ENCODE results near the gene CACNG7.

Gene CACNG7

DNA sequence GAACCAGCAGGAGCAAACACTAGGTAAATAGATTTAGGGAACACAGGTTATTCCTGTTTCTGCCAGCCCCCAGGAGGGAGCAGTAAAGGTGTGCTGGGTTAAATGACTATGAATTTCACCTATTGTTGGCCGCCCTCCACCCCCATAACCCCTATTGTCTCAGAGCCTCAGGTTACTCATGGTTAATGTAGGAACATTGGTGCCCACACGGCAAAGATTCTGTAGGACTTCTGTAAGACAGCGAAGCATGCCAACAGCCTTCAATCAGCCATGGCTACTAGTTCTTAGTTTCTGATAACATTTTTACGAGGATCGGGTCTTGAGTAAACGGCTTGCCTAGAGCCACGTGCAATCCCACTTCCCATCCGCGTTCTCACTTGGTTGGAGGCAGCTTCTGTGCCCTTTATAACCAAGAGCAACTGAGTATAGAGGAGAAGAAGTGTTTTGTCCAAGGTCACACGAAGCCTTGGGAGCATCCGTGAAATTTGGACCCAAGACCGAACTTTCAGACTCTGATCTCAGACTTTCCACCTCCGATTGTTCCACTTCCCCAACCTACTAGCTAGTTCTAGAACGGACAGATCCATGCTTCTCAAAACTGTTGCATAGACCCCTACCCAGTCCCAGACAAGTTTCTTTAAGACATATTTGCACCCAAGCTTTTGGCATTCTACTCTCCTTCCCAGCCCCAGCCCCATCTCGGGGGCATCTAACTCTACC, 48.5 kb downstream of the CACNG7 start:
- no peak for DNase-seq

DNA sequence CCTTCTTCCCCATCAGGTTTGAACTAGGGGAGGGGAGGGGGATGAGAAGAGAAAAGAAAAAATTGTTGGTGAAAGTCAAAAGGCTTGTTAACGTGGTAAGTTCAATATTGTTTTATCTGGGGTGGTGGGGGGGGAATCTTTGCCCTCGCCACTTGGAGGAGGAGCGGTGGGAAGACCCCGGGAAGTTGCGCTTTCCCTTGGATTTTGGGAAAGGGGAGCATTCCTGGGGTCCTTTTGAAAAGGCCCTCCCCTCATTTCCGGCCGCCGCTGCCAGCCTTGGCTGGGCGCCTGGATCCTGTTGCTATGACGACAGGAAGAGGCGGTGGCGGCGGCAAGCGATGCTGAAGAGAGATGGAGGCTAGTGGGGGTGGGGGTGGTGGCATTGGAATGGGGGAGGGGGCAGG, 49.1 kb downstream of the CACNG7 start:
- DNase-seq: no peak

DNA sequence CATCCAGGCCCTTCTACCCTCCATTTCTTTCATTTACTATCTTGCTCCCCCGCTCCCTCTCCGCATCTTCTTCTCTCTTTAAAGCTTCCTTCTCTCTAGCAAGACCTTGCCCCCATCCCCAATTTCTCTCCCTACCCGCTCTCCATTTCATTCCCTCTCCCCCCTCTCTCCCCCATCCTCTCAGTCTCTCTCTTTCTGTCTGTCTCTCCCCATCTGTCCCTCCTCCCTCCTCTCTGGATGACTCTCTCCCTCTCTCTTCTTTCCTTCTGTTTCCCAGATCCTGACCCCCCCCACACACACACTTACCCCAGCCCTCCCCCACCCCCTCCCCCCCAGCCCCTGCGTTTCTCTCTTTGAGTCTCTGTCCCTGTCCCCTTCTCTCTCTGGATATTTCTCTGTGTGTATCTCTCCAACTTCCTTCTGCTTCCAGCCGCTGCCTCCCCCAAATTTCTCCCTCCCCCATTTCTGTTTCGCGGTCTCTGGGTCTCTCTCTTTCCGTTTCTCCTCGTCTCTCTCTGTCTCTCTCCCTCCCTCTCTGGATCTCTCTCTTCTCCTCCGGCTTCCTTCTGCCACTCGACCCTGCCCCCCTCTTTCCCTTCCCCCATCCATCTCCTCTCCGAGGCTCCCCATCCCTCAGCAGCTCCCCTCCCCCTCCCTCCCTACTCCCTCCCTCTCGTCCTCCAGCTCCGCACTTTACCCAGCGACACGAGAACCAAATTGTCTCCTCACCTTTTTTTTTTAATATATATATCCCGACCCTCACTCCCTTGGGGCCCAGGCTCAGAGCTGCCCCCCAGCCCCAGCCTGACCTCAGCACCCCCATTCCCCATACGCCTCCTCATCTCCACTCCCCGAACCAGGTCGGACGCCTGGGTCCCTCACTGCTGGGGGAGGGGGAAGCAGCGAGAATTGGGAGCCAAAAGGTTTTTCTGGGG, 50.0 kb downstream of the CACNG7 start:
- DNase-seq: no peak

DNA sequence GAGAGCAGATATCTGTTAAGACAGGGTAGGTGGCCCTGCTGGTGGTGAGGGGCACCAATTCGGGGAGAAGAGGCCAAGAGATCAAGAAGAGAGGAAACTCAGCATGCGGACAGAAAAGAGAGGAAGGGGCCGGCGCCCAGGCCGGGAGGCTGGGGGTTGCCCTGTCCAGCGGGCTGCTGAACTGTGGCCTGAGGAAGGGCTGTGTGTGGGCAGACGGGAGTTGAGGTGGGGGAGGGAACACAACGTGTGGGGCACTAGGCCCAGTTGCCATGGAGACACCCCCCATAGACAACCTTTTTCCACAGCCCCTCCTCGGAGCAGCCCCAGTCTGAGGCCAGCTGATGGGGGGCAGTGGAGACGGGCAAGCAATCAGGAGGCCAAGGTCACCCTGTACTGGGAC, 51.1 kb downstream of the CACNG7 start:
- DNase-seq: no peak

DNA sequence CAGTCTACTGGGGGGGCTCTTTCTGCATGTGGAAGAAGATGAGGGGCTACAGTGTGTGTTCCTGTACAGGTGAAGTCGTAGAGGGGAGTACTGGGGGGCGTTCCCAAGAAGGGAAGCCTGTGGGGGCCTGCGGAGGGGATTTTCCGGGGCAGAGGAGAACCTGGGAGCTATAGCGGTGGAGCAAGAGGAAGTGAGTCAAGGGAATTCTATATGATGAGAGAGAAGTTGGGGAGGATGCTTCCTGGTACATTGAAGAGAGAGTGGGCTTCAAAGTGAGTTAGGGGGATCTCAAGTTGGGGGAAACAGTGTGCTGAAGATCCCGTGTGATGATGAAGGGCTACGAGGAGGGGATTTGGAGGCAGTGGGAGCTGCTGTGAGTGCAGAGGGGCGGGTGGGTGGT, 51.8 kb downstream of the CACNG7 start:
- no peak for DNase-seq

DNA sequence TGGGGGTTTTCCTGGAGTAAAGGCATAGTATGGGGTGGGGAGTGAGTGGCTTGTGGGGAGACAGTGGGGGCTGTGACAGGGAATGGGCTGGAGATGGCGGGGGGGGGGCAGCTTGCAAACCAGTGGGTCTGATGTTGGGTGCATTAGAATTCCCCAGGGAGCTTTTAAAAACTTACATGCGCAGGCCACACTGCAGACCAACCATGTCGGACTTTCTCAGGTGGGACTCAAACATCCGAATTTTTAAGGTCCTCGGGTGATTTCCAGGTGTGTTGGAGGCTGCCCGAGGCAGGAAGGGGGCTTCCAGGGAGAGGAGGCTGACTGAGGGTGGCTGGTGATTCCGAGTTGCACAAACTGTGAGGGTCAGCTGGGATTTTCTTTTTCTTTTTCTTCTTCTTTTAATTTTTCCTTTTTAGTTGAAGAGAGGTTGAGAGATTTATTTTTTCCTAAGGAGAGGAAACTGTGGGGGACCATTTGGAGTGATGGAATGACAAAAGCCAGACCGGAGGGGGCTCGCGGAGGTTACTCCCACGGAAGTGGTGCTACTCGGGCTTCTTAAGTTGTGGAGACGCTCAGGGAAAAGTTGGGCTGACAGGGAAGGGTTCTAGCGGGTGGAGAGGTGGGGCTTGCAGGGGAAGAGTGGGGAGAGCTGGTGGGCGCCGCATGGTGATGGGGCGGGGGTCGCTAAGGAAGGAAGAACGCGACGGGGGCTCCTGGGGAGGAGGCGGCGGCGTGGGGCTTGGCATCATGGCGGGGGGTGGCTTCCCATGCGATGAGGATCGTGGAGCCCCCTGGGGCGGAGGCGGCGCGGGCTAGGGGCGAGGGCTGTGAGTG, 52.7 kb downstream of the CACNG7 start:
- no peak for DNase-seq

DNA sequence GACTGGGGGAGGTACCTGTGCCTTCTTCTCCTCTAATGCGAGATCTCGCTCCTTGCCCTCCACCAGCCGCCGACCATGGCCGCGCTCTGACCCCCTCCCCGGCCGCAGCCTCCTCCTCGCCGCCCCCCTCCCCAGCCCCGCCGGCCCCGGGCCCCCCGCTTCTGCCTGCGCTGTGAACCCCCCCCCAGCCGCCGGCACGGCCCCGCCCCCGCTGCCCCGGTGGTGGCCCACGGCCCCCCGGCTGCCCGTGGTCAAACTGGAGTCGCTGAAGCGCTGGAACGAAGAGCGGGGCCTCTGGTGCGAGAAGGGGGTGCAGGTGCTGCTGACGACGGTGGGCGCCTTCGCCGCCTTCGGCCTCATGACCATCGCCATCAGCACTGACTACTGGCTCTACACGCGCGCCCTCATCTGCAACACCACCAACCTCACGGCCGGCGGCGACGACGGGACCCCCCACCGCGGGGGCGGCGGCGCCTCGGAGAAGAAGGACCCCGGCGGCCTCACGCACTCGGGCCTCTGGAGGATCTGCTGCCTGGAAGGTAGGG, 53.9 kb downstream of the CACNG7 start, which contains the start of gene CACNG8:
CACNG8 (plus strand) TSS at position 51 of the 545 bp plus-strand sequence.
- DNase-seq: no peak

DNA sequence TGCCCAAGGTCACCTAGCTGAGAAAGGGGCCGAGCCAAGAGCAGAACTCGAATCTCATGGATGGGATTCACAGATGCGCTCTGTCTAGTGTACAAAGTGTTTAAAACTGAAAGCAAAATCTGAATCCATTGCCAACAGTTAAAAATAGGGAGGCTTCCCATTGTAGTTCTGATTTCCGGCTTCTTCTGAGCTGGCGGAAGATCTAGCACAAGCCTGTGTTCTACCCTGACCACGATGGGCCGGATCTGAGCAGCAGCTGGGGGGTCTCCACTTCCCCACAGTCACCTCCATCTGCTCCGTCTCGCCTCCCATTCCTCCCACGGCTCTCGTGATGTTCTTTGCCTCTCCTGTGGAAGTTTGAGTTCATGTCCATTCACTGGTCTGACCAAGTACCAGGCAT, 56.0 kb downstream of the CACNG7 start:
- DNase-seq: no peak

DNA sequence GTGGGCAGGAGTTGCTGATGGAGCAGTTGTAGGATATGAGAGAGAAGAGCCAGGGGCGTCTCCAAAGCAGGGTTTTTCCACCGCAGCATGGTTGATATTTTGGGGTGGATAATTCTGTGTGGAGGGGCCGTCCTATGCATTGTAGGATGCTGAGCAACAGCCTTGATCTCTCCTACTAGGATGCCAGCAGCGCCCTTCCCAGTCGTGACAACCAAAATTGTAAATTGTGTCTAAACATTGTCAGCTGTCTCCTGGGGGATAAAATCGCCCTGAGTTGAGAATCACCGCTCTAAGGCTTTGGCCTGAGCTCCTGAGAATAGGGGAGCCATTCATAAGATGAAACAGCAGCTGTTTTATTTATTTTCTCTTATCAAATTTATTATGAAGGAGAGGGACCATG, 57.9 kb downstream of the CACNG7 start:
- no peak for DNase-seq

DNA sequence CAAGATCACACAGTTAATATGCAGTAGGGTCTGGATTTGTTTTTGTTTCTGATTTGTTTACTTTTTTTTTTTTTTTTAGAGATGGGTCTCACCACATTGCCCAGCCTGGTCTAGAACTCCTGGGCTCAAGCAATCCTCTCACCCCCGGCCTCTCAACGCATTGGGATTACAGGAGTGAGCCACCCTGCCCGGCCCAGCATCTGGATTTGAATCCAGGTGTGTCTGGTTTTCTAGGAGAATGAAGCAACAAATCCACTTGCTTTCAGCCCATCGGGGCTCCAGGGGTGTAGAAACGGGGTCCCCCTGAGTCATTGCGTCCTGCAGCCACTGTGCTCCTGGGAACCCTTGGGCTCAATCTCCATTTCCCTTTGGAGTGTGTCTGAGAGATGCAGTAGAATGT, 60.3 kb downstream of the CACNG7 start:
- DNase-seq: no peak

DNA sequence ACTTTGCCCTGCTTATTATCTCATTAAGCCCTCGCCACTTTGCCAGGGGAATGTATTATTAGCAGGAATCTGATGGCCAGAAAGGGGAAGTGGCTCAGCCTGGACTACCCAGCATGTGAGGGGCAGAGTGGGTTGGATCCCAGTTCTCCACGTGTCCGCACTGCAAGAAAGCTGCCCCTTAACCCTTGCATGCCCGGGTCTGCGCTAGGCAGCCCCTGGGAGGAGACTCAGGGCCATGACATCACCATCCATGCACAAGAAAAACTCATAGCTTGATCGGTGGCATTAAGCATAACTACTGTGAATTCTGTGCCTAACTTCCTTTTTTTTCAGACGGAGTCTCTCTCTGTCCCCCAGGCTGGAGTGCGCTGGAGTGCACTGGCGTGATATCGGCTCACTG, 62.6 kb downstream of the CACNG7 start:
- DNase-seq: no peak

DNA sequence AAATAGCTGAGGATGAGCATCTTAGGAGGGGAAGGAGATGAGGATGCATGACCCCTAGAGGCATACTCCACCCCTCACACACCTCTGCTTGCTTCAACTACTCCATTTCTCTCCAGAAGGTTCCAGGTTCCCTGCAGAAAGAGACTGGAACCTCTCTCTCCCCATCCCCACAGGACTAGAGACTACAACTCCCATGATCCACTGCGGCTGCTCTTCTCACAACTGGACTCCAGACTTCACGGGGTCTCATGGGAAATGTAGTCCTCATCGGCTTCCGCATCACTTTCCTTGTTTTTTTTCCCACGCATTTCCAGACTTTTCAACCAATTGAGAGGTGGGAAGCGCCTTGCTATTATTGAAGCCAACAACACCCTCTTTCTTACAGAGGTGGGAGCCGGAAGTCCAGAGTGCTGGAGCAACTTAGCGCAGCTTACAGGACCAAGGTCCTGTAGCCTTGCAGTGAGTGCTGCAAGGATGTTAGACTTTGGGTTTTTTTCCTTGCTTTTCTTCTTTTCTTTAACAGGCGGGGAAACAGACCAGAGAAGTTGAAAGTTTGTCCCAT, 68.4 kb downstream of the CACNG7 start:
- DNase-seq: peak; percentile 42

DNA sequence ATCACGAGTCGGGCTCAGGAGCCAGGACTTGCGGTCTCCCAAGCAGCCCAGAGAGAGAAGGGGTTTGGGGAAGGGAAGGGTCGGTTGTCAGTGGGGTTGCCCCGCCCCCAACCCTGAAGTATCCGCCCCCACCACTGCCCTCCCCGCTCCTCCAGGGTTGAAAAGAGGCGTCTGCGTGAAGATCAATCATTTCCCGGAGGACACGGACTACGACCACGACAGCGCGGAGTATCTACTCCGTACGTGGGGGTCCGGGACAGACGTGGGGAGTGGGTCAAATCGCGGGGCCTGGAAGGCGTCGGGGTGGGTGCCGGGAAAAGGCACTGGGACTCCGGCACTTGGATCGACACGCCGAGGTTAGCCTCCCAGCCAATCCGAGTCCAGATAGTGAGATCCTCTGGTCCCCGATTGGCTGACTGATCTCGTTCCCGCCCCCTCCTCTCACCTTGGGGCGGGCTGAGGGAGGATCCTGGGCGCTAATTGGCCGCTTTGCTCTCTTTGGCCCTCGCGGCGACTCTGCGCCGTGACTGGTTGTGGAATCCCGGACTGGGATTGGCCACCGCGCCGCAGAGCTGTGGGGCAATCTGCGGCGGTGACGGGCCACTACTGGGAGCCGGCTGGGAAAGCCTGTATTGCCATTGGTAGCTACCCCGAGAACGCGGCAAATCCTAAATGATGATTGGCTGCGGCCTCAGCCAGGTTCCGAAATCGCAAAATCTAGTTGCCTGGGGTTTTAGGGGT, 69.1 kb downstream of the CACNG7 start:
- no peak for DNase-seq

DNA sequence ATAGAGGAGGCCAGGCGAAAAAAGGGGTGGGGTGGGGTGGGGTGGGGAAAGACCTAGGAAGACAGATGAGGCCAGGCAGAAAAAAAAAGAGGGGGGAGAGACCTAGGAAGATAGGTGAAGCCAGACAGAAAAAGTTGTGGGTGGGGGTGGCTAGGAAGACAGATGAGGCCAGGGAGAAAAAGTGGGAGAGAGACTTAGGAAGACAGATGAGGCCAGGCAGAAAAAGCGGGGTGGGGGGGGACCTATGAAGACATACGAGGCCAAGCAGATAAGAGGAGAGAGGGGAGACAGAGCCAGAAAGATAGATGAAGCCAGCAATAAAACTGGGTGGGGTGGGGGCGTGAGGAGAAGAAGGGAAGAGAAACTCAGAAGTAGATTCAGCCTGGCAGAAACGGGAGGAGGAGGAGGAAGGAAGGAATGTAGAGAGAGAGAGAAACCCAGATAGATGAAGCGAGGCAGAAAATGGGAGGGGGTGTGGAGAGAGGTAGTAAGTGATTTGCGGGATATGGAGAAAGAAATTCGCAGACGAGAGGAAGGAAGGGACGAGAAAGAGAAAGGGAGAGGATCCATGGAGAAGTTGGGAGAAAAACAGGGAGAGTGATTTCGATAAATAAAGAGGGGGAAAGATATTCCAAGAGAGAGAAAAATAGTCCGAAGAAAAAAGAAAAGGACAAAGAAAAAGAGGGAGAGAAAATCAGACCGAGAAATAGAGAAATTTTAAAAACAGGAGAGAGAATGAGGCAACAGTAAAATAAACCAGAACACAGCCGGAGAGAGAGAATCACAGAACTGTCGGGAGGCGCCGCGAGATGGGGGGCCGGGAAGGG, 70.1 kb downstream of the CACNG7 start:
- DNase-seq: no peak

DNA sequence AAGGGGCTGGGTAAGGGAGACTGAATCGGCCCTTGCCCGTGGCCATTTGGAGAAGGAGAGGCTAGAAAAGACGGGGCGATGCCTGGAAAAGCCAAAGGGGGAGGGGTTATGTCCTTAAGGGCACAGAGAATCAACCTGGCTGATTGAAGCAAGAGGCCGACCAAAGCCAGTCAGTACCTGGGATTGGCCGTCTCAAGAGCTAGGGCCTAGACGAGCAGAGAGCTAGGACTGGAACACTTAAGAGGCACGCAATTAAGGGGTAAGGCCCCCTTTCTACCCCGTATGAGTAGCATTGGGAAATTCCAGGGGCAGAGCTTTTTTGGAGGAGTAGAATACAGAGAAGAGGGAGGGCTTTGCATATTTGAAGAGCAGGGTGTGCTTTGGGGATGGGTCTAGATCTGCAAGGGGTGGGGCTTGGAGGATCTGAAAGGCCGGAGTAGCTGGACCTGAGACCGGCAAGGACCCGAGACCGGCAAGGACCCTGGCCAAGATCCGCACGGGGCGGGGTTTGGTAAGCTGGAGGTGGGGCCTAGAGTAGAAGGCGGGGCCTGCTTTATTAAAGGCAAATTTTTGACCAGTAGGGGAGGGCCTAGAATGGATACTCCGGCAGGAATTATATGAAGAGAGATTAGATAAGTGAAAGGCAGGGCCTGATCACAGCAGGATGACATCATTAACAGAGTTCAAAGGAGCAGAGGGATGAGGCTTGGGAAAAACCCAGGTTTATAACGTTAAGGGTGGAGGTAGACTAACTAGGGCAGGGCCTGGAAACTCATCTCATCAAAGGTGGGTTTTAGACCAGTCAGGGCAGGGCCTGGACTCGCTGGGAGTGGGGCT, 71.7 kb downstream of the CACNG7 start:
- no peak for DNase-seq

DNA sequence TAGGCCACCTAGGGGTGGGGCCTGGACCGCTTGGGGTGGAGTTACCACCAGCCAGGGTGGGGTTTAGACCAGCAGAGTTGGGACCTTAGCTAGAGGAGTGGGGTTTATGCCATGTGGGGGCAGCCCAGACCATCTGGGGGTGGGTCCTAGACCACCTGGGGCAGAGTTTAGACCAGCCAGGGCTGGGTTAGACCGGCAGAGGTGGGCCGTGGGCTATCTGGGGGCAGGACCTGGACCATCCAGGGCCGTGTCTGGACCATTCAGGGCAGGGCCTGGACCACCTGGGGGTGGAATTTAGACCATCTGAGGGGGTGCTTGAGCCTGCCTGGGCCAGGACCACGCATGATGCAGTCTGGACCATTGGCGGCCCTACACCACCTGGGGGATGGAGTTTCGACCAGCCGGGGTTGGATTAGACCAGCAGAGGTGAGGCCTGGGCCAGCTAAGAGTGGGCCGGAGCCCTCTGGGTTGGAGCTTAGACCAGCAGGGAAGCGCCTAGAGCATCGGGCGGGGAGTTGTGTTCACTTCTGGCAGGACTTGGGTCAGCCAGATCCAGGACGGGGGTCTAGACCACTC, 72.4 kb downstream of the CACNG7 start:
- DNase-seq: no peak

DNA sequence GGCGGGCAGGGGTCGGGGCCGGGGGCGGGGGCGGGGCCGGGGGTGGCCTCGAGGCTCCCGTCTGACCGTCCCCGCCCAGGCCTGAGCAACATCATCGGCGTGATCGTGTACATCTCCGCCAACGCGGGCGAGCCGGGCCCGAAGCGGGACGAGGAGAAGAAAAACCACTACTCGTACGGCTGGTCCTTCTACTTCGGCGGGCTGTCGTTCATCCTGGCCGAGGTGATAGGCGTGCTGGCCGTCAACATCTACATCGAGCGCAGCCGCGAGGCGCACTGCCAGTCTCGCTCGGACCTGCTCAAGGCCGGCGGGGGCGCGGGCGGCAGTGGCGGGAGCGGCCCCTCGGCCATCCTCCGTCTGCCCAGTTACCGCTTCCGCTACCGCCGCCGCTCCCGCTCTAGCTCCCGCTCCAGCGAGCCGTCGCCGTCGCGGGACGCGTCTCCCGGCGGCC, 72.9 kb downstream of the CACNG7 start:
- DNase-seq: no peak

DNA sequence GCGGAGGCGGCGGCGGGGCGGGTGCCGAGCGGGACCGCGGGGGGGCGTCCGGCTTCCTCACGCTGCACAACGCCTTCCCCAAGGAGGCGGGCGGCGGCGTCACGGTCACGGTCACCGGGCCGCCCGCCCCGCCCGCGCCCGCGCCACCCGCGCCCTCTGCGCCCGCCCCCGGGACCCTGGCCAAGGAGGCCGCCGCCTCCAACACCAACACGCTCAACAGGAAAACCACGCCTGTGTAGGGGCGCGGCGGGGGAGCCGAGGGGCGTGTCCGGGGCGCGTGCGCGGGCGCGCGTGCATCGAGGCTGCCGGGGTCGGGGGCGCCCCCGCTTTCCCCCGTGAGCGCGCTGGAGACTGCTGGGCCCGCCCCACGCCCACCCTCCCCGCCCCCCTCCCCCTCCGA, 73.5 kb downstream of the CACNG7 start:
- DNase-seq: no peak

DNA sequence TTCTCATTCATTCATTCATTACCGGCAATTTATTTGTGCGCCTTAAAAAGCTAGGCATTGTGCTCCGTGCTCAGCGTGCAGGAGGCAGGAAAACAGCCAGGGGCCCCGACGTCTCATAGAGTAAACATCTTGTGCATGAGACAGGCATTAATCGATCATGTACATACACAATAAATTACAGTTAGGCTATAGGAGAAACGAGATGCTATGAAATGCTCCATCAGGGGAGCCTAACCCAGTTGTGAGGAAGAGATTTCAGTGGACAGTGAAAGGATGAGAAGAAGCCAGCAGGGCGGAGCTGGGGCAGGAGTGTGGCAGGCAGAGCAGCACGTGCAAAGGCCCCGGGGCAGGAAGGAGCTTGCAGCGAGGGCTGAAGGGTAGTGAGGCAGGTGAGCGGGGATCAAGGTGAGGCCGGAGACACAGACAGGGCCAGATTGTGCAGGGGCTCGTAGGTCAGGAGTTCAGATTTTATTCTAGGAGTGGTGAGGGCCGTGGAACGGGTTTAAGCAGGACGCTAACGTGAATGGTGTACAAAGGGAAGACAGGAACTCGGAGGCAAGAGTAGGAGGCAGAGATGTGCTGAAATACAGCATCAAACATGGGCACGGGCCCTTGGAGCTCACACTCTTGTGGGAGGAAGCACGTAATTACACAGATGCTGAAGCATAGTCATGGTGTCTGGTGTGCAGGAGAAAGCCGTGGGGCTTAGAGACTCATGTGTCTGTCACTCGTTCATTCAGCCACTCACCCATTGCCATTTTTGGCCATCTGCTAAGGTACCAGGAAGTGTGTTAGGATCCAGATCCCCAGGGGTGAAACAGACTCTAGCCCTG, 74.6 kb downstream of the CACNG7 start:
- no peak for DNase-seq

Data from NCI-H1048 (cell line).